ENCODE results near the gene LAD1.
A peak's percentile ranks its signal among the peaks of the same experiment; 100 is the strongest.

The LAD1 gene, protein sequence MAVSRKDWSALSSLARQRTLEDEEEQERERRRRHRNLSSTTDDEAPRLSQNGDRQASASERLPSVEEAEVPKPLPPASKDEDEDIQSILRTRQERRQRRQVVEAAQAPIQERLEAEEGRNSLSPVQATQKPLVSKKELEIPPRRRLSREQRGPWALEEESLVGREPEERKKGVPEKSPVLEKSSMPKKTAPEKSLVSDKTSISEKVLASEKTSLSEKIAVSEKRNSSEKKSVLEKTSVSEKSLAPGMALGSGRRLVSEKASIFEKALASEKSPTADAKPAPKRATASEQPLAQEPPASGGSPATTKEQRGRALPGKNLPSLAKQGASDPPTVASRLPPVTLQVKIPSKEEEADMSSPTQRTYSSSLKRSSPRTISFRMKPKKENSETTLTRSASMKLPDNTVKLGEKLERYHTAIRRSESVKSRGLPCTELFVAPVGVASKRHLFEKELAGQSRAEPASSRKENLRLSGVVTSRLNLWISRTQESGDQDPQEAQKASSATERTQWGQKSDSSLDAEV

DNA sequence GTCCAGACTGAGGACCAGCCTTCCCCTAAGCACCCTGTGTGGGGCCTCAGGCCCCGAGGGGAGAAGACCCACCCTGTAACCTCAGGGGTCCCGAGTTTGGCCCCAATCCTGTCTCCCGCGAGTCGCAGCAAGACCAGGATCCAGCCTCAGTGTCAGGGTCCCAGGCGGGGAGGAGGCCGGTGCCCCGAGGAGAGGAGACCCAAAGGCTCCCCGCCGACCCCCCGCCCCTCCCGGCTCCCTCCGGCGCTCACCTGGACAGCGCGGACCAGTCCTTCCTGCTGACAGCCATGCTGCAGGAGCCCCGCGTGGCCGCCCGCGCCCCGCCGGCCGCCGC lies at the start of gene LAD1:
Gene LAD1, minus strand, starts transcription at position 307 of the 334 bp plus-strand sequence. Its CDS starts 18 bp downstream, at position 289.
- DNase-seq, result no peak

DNA sequence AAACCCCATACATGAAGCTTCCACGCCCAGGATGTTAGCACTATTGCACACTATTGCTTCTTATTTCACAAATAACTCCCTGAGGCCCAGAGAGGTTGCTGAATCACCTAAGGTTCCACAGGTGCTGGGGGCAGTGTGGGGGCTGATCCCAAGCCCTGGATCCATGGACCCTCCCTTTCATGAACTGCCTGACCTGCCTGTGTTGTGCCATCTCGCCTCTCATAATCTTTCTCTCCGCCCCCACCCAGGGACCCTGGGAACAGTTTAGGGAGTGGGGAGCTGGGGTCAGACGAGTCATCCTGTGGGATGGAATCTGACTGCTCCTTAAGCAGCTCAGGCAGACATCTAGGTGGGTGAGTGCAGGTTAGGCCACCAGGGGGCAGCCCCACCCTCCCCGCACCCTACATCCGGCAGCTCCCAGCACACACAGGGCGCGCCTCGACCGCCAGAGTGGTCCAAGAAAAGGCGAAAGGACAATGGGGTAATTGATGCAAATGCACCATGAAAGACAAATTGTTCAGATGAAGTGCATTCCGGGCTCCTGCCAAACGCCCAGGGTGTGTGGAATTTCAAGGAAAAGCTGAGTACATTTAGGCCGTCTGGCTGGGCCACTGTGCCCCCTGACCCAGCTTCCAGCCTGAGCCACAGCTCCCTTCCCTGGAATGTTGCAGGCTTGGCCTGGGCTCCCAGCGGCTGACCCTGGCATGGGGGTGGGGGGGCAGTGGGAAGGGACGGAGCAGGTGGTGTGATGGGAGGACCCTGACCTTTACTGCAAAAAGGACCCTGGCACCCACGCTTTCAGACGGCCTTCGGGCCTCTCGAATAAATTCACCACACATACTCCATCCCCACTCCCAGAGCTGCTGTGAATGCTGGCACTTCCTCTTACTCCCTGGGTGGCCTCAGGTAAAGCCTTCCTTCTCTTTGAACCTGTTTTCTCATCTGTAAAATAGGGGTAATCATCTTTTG lies 49.1 kb upstream of the LAD1 start:
- DNase-seq, result peak; percentile 41

DNA sequence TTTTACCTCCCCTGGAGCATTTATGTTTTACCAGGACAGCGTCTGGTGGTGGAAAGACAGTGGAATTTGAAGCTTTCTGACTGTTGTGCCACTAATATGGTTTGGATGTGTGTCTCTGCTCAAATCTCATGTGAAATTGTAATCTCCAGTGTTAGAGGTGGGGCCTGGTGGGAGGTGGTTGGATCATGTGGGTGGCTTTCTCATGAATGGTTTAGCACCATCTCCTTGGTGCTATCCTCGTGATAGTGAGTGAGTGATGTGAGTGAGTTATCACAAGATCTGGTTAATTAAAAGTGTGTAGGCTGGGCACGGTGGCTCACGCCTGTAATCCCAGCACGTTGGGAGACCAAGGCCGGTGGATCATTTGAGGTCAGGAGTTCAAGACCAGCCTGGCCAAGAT lies 46.2 kb upstream of the LAD1 start:
- DNase-seq, result no peak

DNA sequence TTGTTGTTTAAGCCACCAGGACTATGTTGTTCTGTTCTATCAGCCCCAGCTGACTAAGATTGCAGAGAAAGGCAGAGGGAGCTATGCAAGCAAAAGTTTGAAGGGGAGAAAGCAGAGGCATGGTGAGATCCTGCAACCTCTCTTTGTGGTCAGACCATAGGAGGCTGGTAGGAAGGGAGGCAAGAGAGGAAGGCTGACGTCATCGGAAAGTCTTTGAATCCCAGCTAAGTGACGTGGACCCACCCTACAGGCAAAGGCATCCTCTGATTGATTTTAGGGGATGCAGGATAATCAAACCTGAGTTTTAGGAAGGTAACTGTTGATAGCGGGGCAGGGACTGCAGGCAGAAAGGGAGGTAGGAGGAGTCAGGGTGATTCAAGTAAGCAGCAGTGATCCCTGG lies 45.7 kb upstream of the LAD1 start:
- DNase-seq, result no peak

DNA sequence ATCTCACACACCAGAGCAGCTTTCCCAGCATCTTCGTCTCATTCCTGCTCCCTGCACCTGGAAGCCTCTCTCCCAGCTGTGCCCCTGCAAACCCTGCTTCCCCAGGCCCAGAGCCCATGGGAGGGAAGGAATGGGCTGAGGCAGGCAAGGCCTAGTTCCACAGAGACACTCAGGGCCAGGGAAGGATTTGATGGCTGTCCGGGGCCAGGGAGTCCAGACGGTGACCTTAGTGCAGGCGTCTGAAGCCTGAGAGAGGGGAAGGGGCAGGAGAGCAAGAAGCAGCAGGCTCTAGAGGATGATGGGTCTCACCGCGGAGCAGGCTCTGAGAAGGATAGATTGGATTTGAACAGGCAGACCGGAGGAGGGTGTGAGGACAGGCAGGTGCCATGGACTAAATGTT lies 44.6 kb upstream of the LAD1 start:
- DNase-seq, result no peak

DNA sequence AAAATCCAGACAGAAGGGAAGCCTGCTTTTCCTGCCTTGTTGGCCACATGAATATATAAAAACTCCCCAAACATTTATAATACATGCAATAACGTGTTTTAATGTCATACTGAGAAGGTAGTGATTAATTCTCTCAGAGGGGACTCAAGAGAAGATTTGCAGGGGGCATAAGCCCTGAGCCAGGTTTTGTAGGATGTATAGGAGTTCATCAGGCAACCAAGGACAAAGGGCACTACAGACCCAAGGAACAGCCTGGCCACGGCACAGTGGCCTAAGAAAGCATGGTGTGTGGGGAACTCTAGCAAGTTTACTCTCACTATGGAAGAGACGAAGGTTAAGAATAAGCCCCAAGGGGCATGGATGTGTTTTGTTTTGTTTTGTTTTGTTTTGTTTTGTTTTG lies 37.8 kb upstream of the LAD1 start:
- no peak for DNase-seq

DNA sequence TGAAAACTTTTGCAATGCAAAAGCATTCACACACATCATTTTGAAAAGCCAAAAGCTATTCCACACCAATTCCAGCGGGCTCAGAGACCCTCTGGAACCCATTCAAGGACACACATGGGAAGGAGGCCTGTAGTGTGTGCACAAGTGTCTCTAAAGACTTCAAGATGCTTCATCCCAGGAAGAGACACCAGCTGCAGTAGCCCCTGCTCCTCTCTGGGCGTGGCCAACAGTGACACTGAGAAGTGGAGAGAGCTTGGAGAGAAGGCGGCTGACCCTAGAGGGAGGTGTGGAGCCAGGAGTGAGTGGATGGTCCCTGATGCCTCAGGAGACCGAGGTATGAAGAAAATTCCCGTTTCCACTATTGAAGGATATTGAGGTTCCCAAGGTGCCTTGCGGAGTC lies 37.3 kb upstream of the LAD1 start:
- DNase-seq, result no peak

DNA sequence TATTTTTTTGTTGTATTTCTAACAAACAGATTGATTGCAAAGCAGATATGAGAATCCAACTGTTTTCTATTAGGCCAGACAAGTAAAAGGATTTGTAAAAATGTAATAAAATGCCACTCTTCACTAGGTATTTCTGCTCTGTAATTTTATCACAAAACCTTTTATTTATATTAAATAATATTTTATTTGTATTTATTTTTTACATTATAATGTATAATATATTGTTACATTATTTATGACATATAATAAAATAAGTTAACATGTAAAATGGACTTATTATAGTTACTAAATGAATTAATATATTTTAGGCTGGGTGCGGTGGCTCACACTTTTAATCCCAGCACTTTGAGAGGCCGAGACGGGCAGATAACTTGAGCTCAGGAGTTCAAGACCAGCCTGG lies 35.1 kb upstream of the LAD1 start:
- no peak for DNase-seq

DNA sequence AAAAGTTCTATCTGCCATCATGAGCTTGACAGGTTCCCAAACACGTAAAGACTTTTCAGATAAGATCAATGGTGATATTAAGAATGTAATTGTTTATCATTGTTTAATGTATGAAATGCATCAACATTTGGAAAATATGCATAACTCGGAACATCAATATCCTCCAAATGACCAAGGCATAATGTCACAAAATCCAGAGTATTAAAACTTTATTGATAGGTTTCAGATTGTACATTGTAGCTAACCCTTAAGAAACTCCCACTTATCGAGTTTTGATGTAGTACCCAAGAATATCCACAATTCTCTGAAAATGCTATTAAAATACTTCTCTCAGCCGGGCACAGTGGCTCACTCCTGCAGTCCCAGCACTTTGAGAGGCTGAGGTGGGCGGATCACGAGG lies 34.5 kb upstream of the LAD1 start:
- DNase-seq, result no peak

DNA sequence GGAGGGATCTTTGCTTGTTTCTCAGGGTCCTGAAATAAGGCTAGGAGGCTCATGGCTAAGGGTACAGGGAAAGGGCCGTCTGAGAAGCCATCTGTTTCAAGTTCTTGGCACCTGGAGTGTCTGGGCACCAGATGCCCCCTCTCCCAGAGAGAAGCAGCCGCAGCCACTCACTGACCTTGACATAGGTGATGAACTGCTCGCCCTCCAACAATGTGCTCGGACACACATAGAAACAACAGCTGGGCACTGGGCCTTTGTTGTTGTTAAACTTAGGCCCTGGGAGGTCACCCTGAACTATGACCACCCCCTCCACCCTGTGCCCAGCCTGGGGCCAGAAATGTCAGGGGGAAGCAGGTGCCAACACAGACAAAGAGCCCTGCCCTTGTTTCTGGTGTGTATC lies 31.7 kb upstream of the LAD1 start:
- DNase-seq, result no peak

DNA sequence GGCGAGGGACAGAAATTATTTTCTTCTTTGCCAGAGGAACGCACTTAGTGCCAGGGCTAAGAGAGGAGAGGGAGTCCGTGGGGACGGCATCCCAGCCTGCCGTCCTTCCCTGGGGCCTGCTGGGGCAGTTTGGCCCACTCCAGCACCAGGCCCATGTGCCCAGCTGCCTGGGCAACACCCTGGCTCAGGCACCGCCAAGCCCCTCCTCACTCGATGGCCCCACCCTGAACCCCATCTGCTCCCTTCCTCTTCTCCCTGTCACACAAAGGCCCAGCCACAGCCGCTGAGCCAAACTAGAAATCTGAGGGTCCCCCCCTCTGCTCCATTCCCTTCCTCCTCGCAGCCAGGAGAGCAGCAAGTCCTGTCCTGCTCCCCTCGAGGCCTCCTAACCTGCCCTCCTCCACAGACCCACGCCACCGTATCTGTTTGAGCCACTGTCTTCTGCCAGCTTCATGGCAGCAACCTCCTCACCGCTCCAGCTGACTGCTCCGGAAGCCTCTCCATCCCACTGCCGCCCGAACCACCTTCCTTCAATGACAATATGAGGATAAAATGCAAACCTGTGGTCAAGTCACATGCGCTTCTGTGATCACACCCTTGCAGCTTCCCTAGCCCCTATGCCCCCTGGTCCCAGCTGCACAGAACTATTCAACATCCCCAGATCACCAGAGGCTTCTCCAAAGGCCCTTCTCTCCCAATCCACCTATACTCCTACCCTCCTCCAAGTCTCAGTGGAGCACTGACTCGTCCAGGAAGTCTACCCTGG lies 30.8 kb upstream of the LAD1 start:
- DNase-seq, result no peak

DNA sequence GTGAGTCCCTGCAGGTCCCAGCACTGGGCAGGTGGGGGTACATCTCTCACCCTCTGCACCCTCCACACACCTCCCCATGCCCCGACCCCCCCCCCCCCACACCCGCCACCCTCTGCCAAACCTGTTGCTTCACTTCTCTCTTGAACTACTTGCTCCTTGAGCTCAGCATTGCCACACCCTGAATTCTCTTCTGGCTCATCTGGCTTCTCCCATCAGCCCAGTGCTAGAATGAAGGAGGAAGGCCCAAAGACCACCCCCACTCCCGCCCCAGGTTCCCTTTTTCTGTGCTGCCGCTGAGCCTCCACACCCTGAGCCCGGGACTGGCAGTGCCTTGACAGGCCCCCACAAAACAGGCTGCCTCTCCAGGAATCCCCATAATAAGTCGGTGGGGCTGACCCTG lies 28.8 kb upstream of the LAD1 start:
- DNase-seq, result no peak

DNA sequence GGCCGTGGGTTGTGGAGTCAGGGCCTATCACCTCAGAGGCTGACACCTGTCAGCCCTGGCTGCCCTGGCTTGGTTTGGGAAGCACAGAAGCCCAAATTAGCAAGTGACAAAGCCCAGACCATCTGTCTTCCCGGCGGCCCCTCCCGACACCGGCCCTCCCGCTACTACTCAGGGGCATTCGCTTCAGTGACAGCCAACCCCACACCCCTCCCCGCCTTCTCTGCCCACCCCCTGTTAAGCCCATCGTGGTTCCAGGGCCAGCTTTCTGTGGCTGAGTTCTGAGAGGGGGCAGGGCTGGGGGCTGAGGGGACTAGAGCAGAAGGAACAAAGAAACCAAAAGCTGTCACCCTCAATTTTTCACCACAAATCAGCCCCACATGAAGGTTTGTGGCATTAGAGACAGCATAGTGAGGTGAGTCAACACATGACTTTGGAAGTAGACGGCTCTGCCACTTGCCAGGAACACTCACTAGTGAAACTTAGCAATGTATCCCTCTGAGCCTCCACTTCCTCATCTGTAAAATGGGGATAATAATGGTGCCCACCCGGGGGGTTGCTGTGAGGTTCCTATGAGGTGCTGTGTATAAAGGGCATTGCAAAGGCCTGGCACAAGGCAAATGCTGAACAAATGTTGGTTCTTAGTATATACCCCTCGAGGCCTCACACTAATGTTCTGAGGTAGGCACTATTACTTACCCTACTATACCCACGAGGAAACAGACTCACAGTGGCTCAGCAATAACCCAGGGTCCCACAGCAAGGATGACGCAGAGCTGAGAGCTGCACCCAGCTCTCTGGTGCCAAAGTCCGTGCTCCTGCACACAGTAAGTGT lies 27.6 kb upstream of the LAD1 start:
- no peak for DNase-seq

DNA sequence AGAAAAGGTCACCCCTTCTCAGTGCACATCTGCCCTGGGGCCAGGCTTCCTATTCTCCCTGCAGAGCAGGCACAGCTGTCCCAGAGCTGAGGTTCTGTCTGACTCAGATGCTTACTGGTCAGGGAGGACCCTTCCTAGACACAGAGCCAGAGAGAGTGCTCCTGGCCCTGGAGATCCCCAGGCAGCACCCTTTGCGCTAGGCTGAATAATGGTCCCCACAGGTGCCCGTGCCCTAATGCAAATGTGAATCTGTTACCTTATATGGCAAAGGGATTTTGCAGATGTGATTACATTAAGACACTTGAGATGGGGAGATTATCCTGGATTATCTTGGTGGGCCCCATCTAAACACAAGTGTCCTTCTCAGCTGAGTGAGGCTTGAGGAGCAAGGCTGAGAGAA lies 25.0 kb upstream of the LAD1 start:
- DNase-seq, result no peak

DNA sequence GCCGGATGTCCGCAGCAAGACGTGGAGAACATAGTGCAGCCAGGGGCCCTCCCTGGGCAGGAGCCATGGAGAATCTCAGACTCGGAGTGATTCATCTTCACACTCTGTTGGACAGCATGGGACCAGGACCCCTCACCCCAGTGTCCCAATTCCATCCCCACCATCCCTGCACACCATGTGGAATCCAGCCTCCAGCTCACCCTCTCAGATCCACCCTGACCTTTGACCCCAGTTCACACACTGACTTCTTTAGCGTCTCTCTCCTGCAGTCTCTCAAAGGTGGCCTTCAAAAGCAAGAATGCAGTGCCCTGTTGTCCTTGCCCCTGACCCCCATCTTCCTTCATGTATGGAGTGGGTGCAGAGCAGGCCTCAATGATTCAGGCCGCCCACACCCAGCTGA lies 24.5 kb upstream of the LAD1 start:
- DNase-seq, result no peak

DNA sequence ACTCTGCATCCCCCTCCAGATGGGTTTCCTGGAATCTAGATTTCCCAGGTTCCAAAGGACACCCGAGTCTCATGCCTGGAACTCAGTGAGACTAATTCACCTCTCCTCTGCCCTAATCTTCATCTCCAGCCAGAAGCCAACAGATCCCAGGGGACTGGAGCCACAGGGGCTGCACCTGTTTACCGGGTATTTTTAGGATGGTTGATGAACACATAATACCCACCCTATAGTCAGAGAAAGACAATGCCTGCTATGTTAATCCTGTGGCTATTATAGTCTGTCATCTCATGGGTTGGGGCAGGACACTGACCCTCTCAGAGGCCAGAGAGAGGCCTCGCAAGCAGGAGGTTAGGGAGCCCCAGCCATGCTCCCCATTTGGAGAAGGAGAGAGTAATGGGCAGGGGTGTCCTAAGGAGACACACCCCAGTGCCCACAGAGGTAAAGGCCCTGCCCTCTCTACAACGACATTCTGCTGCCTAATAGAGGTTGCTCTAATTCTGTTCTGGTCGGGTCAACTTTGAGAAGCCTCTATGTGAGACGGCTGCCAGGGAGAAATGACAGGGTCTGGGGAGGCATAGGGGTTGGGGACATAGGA lies 23.4 kb upstream of the LAD1 start:
- no peak for DNase-seq

DNA sequence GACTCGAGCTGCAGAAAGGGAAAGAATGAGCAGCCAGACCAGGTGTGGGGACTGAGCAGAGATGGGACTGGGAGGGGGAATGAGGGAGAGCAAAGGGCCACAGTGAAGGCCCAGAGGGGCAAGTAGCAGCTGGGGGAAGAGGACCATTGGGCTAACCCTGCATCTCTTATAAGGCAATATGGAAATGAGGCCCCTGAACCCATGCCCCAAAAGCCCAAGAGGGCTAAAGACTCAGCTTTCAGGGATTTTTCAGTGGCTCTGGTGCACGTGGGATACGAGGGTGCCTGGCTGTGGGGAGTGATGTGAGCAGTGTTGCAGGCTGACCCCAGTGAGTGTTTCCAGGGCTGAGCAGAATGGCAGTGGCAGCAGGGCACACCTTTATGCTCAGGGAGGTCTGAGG lies 22.9 kb upstream of the LAD1 start:
- DNase-seq, result no peak

DNA sequence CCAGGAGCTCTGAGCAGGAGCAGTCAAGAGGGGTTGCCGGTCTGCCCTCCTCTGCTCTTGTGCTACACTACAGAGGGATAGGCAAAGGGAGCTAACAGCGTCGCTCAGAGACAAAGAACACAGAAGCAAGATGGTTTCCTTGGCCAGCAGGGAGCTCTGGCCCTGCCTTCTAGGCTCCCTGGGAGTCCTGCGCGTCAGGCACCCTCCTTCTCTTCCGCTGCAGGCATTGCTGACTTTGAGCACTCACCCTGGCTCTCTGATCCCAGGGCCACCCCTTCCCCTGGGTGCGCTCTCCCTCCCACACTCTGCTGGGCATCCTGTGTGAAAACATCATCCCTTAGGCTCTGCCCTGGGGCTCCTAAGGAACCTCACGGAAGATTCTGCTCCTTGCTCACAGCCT lies 21.9 kb upstream of the LAD1 start:
- no peak for DNase-seq

DNA sequence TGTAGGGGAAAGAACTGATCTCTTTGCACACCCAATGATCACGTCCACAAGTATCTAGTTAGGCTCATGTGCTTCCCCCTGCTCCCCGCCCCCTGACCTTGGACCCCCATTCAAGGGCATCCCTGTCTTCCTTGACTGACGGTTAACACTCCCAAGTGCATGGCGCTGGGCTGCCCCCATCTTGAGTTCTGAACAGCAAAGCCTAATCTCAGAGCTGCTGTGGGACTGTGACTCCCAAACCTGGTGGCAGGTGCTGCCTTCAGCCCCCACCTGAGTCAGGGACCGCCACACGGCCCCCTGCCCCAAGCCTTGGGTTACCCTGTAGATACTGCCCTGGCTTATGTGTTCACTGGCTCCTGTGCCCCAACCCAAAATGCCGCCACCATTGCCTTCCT lies 21.5 kb upstream of the LAD1 start:
- no peak for DNase-seq

DNA sequence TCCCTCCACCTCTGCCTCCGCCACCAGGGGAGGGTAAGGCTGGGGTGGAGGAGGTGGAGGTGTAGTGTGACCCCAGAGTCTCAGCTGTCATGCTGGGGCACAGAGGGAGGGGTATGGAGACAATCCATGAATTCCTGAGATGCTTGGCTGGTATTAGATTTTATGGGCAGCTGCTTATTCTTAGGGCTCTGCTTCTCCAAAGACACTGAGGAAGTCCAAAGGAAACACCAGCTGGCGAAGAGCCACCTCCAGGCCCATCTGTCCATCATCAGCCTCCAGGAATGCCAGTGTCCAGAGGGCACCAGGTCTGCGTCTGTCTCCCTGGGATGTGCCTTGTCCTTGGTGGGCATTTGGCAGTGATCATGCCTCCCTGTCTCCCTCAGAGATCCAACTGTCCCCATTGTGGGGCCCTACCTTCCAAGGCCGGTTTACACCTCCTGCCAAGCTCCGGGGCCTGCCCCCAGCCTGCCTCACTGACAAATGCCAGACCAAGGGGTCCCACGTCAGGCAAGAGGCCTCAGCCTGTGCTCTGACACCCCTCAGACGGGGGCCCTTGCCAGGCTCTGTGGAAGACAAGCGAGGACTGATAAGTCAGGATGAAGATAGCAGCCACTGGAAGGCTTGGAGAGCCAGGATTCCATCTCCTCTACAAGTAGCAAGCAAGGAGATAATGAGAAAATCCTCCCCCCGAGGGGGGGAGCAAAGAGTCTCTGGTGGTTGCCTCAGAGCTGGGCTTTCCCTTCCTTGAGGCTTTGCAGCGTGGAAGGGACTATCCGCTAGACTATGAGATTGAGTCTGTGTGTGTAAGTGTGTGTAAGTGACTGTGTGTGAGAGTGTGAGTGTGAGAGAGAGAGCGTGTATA lies 20.9 kb upstream of the LAD1 start:
- no peak for DNase-seq

DNA sequence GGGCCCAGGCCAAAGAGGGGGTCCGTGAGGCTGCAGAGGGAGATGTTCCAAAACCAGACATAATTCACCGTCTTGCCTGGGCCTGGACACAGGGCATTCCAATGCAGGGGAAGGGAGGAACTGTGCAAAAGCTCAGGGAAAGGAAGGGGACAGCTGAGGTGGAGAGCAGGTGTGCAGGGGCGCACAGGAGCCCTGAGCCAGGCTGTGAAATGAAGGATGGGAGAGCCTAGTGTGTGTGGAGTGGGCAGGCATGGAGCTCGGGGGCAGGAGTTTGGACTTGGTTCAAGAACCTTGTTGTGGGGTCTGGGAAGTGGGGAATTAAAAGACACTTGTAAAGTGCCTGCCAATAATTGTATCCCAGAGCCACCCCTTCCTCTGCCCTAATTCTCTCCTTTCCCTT lies 20.1 kb upstream of the LAD1 start:
- no peak for DNase-seq

Measured in CD4-positive, alpha-beta T cell treated with Interleukin-4 for 4 hours (primary cell).